ENCODE data around the gene ERI3.

Gene ERI3

DNA sequence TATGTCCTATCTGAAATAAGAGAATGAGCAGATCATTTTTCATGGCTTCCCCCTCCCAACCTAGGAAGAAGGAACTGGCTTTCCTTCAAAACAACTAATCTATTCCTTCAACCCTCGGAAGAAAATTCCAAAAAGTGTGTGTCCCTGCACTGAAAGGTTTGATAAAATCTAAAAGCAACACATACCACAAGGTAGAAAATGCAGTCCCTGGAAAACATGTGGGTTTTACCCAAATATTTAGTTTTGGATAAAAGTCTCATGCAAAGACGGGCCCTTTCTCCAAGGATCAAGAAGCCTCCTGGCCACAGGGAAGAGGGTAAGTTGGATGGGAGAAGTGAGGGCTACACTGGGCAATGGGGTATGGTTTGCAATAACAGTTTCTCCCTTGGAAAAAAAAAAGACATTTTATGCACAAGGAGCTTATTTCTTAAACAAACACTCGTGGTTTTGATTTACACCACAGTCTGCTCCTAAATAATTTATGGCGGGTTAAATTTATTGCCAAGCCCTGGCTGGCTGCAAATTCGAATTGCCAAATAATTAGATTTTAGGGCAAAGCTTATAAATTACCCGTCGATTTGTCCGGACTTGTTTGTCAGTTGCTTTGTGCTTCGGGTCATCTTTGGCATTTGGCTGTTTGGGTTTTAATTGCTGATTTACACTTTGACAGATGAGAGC lies 28.9 kb downstream of the ERI3 start:
- ChIA-PET POLR2A (ENCODE audit: low non-redundant PET) (no interaction called here), CTCF (interaction anchor here (0.6 to 1.1 kb wide), 6 partner anchors 9 to 269 kb away, joined by 3 to 5 read pairs (median 3); no protein-coding TSS in a partner anchor)
- H3K27ac ChIP-seq, result peak overlapping the region; percentile 89
- TF ChIP-seq, protein P1, sequence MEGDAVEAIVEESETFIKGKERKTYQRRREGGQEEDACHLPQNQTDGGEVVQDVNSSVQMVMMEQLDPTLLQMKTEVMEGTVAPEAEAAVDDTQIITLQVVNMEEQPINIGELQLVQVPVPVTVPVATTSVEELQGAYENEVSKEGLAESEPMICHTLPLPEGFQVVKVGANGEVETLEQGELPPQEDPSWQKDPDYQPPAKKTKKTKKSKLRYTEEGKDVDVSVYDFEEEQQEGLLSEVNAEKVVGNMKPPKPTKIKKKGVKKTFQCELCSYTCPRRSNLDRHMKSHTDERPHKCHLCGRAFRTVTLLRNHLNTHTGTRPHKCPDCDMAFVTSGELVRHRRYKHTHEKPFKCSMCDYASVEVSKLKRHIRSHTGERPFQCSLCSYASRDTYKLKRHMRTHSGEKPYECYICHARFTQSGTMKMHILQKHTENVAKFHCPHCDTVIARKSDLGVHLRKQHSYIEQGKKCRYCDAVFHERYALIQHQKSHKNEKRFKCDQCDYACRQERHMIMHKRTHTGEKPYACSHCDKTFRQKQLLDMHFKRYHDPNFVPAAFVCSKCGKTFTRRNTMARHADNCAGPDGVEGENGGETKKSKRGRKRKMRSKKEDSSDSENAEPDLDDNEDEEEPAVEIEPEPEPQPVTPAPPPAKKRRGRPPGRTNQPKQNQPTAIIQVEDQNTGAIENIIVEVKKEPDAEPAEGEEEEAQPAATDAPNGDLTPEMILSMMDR (conservative IDR thresholded peaks at IDR 0.05; ENCODE audit: low read depth), result no peak
- no peak for DNase-seq (ENCODE audit: low spot score)

- TF ChIP-seq, protein P1 (conservative IDR thresholded peaks at IDR 0.05; ENCODE audit: low read depth), result no peak
- CTCF ChIA-PET, result no interaction called here
- POLR2A ChIA-PET (ENCODE audit: low non-redundant PET), result no interaction called here
Measured at GRCh38 chr1:44323947-44324346, 31.1 kb downstream of the ERI3 start.

GRCh38 chr1:44322367-44322766 lies 32.7 kb downstream of the ERI3 start:
- POLR2A ChIA-PET (ENCODE audit: low non-redundant PET), result no interaction called here

More at GRCh38 chr1:44323947-44324346, 31.1 kb downstream of the ERI3 start:
- DNase-seq (ENCODE audit: low spot score), result no peak
- no peak overlapping the region for H3K27ac ChIP-seq

GRCh38 chr1:44321466-44321865 lies 33.6 kb downstream of the ERI3 start:
- TF ChIP-seq, protein P1 (conservative IDR thresholded peaks at IDR 0.05; ENCODE audit: low read depth), result no peak

More at GRCh38 chr1:44322367-44322766, 32.7 kb downstream of the ERI3 start:
- TF ChIP-seq, protein P1 (conservative IDR thresholded peaks at IDR 0.05; ENCODE audit: low read depth), result no peak
- no peak for DNase-seq (ENCODE audit: low spot score)
- H3K27ac ChIP-seq, result no peak overlapping the region
- CTCF ChIA-PET, result interaction anchor here (0.7 kb wide), 1 partner anchor 85 kb away, joined by 4 read pairs; no protein-coding TSS in a partner anchor

DNA sequence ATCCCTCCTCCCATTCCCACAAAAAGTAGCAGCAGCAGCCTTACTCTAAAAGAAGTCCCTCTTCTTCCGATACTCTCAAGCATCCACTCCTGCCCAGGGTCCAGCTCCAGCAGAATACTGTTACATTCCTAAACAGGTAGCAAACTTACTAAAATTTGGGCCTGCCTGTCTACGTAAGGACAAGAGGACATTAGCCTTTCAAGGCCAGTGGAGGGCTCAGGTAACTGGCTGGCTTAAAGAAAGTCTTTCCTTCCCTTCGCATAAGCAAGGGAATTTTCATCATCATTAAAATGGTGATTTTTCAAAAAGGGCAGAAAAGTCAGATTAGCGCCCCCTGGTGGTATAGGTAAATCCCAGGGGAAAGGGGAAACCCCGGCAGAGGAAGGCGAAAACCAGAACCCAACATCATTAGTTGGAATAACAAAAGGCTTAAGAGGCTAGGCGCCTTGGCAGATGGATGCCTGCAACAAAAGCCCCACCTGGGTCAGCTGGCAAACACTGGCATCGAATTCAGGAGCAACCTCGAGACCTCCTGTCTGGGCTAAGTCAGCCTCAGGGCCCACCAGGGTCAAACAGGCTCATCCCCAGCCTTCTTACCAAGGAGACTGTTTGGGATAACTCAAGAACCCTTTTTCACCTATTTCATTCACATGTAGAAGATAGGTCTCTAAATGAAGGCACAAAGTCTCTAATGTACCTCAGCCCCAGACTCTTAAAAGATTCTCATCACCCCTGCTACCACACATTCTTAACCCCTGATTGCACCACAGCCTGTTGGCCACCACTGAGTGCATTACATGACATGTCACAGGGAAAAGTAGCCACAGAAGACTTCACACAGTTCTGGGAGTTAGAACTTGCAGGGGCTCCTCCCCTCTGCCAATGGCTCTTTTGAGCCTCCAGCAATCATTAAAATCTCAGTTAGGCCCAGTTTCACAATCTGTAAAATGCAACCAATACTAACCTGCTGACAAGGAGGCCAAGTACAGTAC lies 36.7 kb downstream of the ERI3 start:
- peak; percentile 75 for DNase-seq (ENCODE audit: low spot score)
- POLR2A ChIA-PET (ENCODE audit: low non-redundant PET), result no interaction called here
- TF ChIP-seq, protein P1 (conservative IDR thresholded peaks at IDR 0.05; ENCODE audit: low read depth), result peak; percentile 79
- H3K27ac ChIP-seq, result no peak overlapping the region
- CTCF ChIA-PET, result interaction anchor here (0.6 to 1.0 kb wide), 10 partner anchors 10 to 592 kb away, joined by 3 to 4 read pairs (median 3); no protein-coding TSS in a partner anchor

More at GRCh38 chr1:44321466-44321865, 33.6 kb downstream of the ERI3 start:
- no peak for DNase-seq (ENCODE audit: low spot score)
- ChIA-PET POLR2A (ENCODE audit: low non-redundant PET) (no interaction called here), CTCF (interaction anchor here (0.7 kb wide), 1 partner anchor 84 kb away, joined by 4 read pairs; no protein-coding TSS in a partner anchor)
- H3K27ac ChIP-seq, result no peak overlapping the region

- DNase-seq (ENCODE audit: low spot score), result no peak
- ChIA-PET CTCF (interaction anchor here (0.6 to 0.9 kb wide), 2 partner anchors 10 to 173 kb away, joined by 3 read pairs; no protein-coding TSS in a partner anchor), POLR2A (ENCODE audit: low non-redundant PET) (no interaction called here)
- no peak overlapping the region for H3K27ac ChIP-seq
- TF ChIP-seq, protein P1 (conservative IDR thresholded peaks at IDR 0.05; ENCODE audit: low read depth), result no peak
Measured at GRCh38 chr1:44316231-44316759, 38.8 kb downstream of the ERI3 start.
